TTC549 (cell line): ENCODE data around the gene PRAMEF12.
"Not testable (repeated sequence)": the region's sequence is repeated elsewhere in the genome, so short reads cannot be mapped to it uniquely, and the experiment has no call there.

Experiments
- FAIRE-seq: peaks from 2 replicates; lab custom pipeline; 2012; peaks lifted over from hg19 to GRCh38; lab: Jason Lieb, UNC

The PRAMEF12 gene

DNA sequence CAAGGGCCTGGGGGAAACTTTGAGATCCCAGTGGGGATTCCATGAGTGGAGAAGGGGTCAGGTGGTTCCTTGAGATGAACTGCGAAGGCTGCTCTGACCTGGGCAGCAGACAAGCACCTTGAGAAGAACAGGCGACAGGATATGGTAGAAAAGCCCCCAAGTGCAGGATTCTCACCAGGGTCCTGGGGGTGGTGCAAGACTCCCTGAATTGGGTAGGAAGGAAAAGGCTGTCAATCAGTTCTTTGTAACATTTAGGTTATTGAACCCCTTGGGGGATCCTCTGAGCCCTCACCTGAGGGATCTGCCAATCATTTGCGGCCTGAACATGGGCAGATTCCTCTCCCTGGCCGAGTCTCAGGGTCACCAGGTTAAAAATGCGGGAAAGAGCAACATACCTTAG lies 2.4 kb upstream of the PRAMEF12 start:
- FAIRE-seq, result no peak

DNA sequence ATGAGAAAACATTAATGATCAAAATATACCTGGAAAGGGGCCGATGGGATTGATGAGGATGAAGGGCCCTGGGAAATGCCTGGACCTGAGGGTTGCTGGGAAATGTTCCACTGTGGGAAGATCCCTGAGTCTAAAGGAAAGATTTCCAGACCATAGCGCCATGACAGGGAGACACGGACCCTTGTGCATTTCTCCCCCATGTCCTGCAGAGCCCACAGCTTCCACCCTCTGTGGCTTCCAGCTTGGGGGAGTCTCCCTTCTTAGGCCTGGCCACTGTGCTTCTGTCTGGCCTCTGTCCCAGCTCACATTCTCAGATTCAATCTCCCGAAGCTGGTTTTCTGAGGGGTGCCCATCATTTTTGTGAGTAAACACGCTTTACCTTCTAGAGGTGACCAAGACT lies 1.0 kb upstream of the PRAMEF12 start:
- no peak for FAIRE-seq

DNA sequence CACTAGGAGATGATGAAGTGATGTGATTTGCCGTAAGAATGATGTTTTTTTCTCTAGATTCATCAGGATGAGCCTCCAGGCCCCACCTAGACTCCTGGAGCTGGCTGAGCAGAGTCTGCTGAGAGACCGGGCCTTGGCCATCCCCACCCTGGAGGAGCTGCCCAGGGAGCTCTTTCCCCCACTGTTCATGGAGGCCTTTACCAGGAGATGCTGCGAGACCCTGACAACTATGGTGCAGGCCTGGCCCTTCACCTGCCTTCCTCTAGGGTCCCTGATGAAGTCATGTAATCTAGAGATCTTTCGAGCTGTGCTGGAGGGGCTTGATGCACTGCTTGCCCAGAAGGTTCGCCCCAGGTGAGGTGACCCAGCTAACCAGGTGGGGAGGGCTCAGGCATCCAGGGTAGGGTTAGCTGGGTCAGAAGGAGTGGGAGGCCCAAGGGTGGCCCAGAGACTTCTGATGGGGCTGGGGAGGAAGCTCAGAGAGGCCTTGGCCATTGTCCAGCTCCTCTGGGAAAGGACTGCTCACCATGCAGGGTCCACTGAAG lies 1.3 kb downstream of the PRAMEF12 start:
- no peak for FAIRE-seq

DNA sequence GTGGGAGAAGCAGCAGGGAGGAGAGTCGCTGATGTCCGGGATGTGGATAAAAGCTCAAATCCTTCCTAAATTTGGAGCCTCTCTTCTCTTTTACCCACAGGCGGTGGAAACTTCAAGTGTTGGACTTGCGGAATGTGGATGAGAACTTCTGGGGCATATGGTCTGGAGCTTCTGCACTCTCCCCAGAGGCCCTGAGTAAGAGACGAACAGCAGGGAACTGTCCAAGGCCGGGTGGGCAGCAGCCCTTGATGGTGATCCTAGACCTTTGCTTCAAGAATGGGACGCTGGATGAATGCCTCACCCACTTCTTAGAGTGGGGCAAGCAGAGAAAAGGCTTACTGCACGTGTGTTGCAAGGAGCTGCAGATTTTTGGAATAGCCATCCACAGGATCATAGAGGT lies 1.9 kb downstream of the PRAMEF12 start:
- FAIRE-seq, result no peak

DNA sequence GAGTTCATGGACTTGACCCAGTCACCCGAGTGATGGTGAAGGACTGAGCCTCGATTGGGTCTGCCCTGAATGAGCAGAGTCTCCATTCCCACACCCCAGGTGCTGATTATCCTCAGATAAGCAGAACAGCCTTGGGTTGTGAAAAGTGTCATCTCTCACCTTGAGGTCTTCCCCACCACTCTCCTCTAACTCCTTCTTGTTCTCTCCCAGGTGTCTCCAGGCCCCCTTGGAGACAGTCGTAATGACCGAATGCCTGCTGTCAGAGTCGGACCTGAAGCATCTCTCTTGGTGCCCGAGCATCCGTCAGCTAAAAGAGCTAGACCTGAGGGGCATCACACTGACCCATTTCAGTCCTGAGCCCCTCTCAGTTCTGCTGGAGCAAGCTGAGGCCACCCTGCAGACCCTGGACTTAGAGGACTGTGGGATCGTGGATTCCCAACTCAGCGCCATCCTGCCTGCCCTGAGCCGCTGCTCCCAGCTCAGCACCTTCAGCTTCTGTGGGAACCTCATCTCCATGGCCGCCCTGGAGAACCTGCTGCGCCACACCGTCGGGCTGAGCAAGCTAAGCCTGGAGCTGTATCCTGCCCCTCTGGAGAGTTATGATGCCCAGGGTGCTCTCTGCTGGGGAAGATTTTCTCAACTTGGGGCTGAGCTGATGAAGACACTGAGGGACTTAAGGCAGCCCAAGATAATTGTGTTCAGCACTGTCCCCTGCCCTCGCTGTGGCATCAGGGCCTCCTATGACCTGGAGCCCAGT lies 3.4 kb downstream of the PRAMEF12 start:
- no peak for FAIRE-seq

DNA sequence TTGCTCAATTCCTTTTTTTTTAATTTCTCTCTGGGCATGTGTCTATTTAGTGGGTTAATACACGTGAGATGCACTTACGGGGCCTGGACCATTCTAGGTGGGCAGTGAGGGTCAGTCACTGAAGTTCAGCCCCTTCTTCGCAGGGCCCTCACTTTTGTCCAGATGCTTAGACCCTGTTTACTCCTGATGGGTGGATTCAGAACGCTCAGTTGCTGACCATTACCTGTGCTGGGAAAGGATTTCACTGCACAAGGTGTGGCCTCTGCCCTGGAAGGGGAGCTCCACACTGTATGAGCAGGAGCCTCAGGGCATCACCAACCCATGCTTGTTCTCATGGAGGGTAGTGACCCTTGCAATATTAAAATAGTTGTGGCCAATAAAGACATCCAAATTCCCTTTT lies 4.5 kb downstream of the PRAMEF12 start:
- no peak for FAIRE-seq

DNA sequence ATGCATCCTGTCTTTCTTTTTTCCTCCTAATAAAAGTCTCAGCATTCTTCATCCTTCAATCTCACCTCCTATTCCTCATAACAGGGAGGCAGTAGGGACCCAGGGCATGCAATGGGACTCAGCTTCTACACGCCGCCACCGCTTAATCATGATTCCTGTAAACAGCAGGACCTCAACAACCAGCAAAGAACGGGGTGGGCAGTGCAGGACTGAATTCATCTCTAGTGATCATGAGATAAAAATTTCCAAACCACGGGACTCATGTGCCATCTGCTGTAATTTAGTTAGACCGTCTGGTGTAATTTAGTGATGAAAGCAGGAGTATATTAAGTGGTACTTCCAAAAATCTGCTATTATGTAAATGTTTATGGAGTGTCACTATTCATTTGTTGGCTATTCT lies 5.4 kb downstream of the PRAMEF12 start:
- FAIRE-seq, result no peak

DNA sequence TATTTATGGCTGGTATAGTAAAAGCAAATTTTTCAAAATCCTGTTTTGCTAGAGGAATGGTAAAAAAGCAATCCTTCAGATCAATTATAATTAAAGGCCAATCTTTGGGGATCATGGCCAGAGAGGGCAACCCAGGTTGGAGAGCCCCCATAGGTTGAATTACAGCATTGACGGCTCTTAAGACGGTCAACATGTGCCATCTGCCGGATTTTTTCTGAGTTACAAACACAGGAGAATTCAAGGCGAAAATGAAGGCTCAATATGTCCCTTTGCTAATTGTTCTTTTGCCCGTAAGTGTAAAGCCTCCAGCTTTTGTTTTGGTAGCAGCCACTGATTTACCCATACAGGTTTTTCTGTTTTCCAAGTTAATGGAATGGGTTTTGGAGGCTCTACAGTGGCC lies 8.0 kb downstream of the PRAMEF12 start:
- peak; percentile 48 for FAIRE-seq

DNA sequence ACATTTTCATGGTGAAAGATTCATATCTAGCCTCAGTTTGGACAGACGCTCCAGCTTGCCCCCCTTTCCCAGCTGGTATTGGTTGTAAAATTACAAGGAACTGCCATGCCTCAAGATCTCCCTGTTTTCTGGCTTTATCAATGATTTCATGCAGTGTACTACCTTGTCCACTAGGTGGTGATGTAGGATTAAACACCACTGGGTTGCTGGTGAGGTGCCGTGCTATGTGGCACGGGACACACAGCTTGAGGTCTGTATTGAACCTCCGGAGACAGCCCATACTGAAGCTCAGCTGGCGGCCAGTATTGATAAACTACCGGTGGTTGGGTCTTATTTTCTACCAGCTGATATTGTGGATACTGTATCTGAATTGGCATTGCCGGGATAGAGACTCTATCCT lies 10.2 kb downstream of the PRAMEF12 start:
- FAIRE-seq, result not testable (repeated sequence)

DNA sequence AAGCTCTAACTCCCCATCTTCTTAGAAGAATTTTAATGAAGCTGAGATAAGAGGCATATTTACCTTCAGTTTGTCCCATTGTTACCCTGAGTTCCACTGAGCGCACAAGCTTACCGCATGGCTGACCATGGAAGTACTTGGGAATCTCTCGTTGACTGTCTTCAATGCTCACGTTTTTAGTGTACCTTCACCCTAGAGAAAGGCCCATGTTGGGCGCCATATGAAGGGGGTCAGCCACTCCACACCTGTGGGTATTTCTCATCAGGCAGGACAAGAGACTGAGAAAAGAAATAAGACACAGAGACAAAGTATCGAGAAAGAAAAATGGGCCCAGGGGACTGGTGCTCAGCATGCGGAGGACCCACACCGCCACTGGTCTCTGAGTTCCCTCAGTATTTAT lies 11.2 kb downstream of the PRAMEF12 start:
- not testable (repeated sequence) for FAIRE-seq

DNA sequence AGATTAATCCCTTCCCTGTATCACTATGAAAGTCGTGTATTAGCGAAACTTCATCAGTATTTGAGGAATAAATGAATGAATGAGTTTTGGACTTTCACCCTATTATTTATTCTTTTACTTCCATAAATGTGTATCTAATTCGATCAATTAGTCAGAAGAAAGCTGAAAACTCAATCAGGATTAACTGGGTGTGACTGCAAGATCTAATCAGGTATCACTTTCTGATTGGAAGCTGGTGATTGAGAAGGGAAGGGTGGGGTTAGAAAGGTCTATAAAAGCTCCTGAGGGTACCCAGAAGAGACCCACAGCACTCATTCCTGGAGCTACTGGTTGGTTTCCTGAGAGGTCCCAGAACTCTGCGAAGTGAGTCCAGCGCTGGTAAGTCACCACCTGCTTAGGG lies 17.6 kb downstream of the PRAMEF12 start, which contains the start of gene PRAMEF1:
PRAMEF1 (plus strand) TSS at position 301 of the 400 bp plus-strand sequence. CDS start 1,831 bp downstream, outside the sequence.
- FAIRE-seq, result not testable (repeated sequence)

DNA sequence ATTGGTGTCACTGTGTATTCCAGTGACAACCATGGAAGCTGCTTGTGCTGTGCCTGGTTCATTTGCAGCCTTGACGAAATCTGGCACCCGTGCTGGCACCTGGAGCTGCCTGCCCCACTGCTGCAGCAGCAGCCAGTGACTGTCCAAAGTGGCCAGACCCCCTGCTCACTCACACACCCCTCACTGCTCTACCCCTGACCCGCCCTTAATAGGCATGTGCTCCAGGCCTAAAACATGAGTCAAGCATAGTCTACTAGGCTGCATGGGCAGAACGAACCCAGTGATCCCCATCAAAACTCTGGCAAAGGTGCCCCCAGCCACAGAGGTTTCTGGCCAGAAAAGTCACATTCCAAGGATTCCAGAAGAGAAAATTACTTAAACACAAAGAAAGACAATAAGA lies 25.4 kb downstream of the PRAMEF12 start:
- no peak for FAIRE-seq

DNA sequence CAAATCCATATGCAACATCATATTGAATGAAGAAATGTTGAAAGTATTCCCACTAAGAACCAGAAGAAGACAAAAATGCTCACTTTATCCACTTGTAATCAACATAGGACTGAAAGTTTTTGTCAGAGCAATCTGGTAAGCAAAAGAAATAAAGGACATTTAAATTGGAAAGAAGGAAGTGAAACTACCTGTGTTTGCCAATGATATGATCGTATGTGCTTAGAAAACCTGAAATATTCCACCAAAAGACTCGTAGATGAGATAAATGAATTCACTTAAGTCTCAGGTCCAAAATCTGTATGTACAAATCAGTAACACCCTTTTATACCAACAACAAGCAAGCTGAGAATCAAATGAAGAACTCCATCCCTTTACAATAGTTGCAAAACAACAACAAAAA lies 26.2 kb downstream of the PRAMEF12 start:
- FAIRE-seq, result no peak

DNA sequence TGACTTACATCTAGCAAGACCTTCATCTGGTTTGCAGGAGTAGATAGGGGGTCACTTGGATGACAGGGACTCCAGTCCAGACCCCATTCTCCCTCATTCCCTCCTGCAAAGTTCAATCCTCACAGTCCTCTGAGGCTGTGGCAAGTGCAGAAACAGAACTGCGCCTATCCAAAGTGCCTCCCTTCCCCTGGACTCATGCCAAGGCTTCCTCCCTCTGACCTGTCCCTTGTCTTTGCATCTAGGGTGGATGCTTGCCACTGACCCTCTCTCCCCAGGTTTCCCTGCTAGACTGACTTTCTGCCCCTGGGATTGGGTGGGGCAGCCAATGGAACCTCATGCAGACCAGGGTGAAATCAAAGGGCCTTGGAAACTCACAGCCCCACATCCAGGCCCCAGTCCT lies 36.4 kb downstream of the PRAMEF12 start:
- FAIRE-seq, result no peak

DNA sequence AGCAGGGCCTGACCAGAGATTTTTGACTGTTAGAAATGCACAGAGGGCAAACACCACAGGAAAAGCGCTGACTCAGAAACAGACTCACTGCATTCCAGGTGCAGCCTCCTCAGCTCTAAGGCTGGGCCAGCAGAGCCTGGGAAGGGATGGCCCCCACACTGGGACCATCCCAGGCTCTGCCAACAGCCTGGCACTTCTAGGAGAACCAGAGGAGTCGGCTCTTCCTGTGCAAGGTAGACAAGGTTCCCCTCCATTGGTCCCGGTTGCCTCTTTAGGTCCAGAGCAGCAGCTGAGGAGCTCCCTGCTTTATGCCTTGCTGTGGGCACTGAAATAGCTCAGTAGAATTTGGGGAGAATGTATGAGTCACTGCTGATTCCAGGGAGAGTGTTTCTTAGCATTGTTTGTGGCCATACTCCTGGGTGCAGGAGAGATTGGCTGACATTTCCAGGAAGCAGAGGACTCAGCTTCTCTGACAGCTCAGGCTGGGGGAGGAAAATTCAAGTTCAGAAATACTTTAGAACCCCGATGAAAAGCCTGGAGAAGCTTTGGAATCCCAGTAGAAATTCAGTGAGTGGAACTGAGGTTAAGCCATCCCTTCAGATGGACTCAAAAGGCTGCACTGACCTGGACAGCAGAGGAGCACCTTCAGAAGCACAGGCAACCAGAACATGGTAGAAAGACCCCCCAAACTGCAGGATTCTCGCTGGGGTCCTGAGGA lies 37.3 kb downstream of the PRAMEF12 start:
- FAIRE-seq, result no peak

DNA sequence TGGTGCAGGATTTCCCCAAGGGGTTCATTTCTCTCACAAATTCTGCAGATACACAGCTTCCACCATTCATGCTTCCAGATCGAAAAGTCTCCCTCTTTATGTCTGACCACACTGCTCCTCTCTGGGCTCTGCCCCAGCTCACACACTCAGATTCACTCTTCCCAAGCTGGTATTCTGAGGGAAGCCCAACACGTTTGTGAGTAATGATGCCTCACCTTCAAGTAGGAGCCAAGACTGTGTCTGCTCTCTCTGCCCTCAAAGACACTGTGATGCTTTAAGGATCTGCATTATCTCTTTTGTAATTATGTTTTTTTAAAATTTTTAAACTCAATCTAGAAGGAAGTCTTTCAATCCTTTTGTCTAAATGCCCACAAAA lies 37.9 kb downstream of the PRAMEF12 start:
- FAIRE-seq, result no peak

DNA sequence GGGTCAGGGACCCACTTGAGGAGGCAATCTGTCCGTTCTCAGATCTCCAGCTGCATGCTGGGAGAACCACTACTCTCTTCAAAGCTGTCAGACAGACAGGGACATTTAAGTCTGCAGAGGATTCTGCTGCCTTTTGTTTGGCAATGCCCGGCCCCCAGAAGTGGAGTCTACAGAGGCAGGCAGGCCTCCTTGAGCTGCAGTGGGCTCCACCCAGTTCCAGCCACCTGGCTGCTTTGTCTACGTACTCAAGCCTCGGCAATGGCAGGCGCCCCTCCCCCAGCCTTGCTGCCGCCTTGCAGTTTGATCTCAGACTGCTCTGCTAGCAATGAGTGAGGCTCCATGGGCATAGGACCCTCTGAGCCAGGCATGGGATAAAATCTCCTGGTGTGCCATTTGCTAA lies 45.5 kb downstream of the PRAMEF12 start:
- FAIRE-seq, result not testable (repeated sequence)
